ENCODE data around the gene GPR142. TPM values are rescaled to one million over a fixed set of nuclear protein-coding genes. Genes with fewer than 3 reads are reported as not detected.

The GPR142 gene
- total and polyA plus RNA-seq, 2 of the 13 experiments (the other 11 are each of a cell fraction or from before 2014, with no cell fraction given) = not detected

GRCh38 chr17:74353446-74354060 lies 13.8 kb upstream of the GPR142 start:
- in situ Hi-C loops (cut with HindIII; ENCODE audit: extremely low pct_ligation_motif_present, low pct_unique_long_range_greater_than_20kb) (loop anchor here (5.0 kb wide), 1 partner anchor 51 kb away; no protein-coding TSS in a partner anchor), intact Hi-C loops (cut with micrococcal nuclease; ENCODE audit: unreplicated experiment) (loop anchor here (1.0 kb wide), 1 partner anchor 52 kb away; no protein-coding TSS in a partner anchor)
- POLR2A ChIA-PET = no interaction called here
- no peak overlapping the region for H3K9ac ChIP-seq (ENCODE audit: insufficient read depth, low read depth, low read length)
- no TSS peak for BruUV-seq (replicated peaks)
- H3K36me3 ChIP-seq (replicated peaks in 1 of 2; ENCODE audit: control insufficient read depth in 1 of 2, insufficient read depth in 2 of 2, low read length in 2 of 2) = no peaks in the 10 kb centered on the region
- FAIRE-seq = no peak
- DNase-seq (ENCODE audit: low spot score) = no peak
- H3K4me1 ChIP-seq (ENCODE audit: insufficient read depth, low read length) = no peaks in the 10 kb centered on the region
- H3K27ac ChIP-seq (ENCODE audit: extremely low read length, insufficient read depth, low read length) = no peak overlapping the region
- CTCF ChIA-PET (ENCODE audit: low intra/inter-chr PET ratio, low total read pairs) = interaction anchor here (1.5 to 1.8 kb wide), 3 partner anchors 52 to 180 kb away, joined by 7 to 9 read pairs (median 9); no protein-coding TSS in a partner anchor
- no peak for TF ChIP-seq HCFC1 (IDR thresholded peaks at IDR 0.05; ENCODE audit: low read depth, low read length)
- TF ChIP-seq ZNF660 (CRISPR knock-in tag; IDR thresholded peaks at IDR 0.05; ENCODE audit: borderline replicate concordance, low read depth) = no peak
- no peak for TF ChIP-seq ZNF274 (CRISPR knock-in tag; IDR thresholded peaks at IDR 0.05)
- no peak for TF ChIP-seq SYNCRIP (IDR thresholded peaks at IDR 0.05; ENCODE audit: insufficient read depth, low read depth, low read length)
- TF ChIP-seq, protein P1, sequence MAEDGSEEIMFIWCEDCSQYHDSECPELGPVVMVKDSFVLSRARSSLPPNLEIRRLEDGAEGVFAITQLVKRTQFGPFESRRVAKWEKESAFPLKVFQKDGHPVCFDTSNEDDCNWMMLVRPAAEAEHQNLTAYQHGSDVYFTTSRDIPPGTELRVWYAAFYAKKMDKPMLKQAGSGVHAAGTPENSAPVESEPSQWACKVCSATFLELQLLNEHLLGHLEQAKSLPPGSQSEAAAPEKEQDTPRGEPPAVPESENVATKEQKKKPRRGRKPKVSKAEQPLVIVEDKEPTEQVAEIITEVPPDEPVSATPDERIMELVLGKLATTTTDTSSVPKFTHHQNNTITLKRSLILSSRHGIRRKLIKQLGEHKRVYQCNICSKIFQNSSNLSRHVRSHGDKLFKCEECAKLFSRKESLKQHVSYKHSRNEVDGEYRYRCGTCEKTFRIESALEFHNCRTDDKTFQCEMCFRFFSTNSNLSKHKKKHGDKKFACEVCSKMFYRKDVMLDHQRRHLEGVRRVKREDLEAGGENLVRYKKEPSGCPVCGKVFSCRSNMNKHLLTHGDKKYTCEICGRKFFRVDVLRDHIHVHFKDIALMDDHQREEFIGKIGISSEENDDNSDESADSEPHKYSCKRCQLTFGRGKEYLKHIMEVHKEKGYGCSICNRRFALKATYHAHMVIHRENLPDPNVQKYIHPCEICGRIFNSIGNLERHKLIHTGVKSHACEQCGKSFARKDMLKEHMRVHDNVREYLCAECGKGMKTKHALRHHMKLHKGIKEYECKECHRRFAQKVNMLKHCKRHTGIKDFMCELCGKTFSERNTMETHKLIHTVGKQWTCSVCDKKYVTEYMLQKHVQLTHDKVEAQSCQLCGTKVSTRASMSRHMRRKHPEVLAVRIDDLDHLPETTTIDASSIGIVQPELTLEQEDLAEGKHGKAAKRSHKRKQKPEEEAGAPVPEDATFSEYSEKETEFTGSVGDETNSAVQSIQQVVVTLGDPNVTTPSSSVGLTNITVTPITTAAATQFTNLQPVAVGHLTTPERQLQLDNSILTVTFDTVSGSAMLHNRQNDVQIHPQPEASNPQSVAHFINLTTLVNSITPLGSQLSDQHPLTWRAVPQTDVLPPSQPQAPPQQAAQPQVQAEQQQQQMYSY (CRISPR knock-in tag; IDR thresholded peaks at IDR 0.05) = no peak
- no peak for TF ChIP-seq HOXA3 (CRISPR knock-in tag; IDR thresholded peaks at IDR 0.05)
- no peak for TF ChIP-seq ZNF574 (CRISPR knock-in tag; IDR thresholded peaks at IDR 0.05)
- TF ChIP-seq, protein P2, sequence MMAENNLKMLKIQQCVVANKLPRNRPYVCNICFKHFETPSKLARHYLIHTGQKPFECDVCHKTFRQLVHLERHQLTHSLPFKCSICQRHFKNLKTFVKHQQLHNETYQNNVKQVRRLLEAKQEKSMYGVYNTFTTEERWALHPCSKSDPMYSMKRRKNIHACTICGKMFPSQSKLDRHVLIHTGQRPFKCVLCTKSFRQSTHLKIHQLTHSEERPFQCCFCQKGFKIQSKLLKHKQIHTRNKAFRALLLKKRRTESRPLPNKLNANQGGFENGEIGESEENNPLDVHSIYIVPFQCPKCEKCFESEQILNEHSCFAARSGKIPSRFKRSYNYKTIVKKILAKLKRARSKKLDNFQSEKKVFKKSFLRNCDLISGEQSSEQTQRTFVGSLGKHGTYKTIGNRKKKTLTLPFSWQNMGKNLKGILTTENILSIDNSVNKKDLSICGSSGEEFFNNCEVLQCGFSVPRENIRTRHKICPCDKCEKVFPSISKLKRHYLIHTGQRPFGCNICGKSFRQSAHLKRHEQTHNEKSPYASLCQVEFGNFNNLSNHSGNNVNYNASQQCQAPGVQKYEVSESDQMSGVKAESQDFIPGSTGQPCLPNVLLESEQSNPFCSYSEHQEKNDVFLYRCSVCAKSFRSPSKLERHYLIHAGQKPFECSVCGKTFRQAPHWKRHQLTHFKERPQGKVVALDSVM (CRISPR knock-in tag; IDR thresholded peaks at IDR 0.05) = no peak
- TF ChIP-seq ZBTB1 (CRISPR knock-in tag; IDR thresholded peaks at IDR 0.05; ENCODE audit: borderline replicate concordance) = no peak
- peaks cover 3% of the 10 kb centered on the region; the same call in 1 of the 2 replicates for H4K20me1 ChIP-seq (ENCODE audit: insufficient read depth, low read length)
- H3K27me3 ChIP-seq (ENCODE audit: control insufficient read depth in 1 of 2, insufficient read depth in 2 of 2, low read length in 2 of 2) = peaks cover 22 to 90% of the 10 kb centered on the region in 2 experiments; a peak in 4 of 5 replicates
- no peak overlapping the region for H3K4me2 ChIP-seq (ENCODE audit: low read depth, low read length)
- no peaks in the 10 kb centered on the region for H3K79me2 ChIP-seq (ENCODE audit: insufficient read depth, low read length)
- no peak overlapping the region for H3K4me3 ChIP-seq (replicated peaks in 1 of 3; ENCODE audit: insufficient read depth in 1 of 3, low read depth in 2 of 3, low read length in 3 of 3)
- H2AFZ ChIP-seq (ENCODE audit: low read length) = no peak overlapping the region
- no peak for ATAC-seq
- no peaks in the 10 kb centered on the region for H3K9me3 ChIP-seq (ENCODE audit: low read length)
- WGBS (ENCODE audit: low lambda C conversion rate) = 43% methylated on average over 9 of the region's 10 CpGs

All from HepG2 (cell line).